Activated naive CD8-positive, alpha-beta T cell treated with anti-CD3 and anti-CD28 coated beads, Interleukin-2, amount 50 U/mL, for 16 hours (primary cell): ENCODE measurements around the gene SOHLH2.

ENCODE experiments used
- DNase-seq: peaks from one replicate; pipeline ENCODE4 v3.0.0-alpha.2; 2020; ENCODE audit warnings: low read depth, low spot score

The SOHLH2 gene

GRCh38 chr13:36131931-36132297 is 82.4 kb downstream of the SOHLH2 start:
- DNase-seq, result no peak

- DNase-seq, result no peak
Observed at GRCh38 chr13:36131222-36131930, 83.0 kb downstream of the SOHLH2 start, which contains the start of gene DCLK1. Gene DCLK1 (minus strand): TSS chr13:36131382.

- no peak for DNase-seq
Observed at GRCh38 chr13:36130552-36131221, 83.7 kb downstream of the SOHLH2 start.

- no peak for DNase-seq
Observed at GRCh38 chr13:36130193-36130551, 84.2 kb downstream of the SOHLH2 start.

- no peak for DNase-seq
Observed at GRCh38 chr13:36129539-36129938, 84.8 kb downstream of the SOHLH2 start.

- no peak for DNase-seq
Observed at GRCh38 chr13:36126491-36126890, 87.9 kb downstream of the SOHLH2 start.

- DNase-seq, result no peak
Observed at GRCh38 chr13:36125841-36126240, 88.5 kb downstream of the SOHLH2 start.

- no peak for DNase-seq
Observed at GRCh38 chr13:36124236-36124822, 90.0 kb downstream of the SOHLH2 start.
